ENCODE results near the gene FHOD3.
A peak's percentile ranks its signal among the peaks of the same experiment; 100 is the strongest.

Gene FHOD3

GRCh38 chr18:36387310-36387709 is 89.8 kb downstream of the FHOD3 start:
- peak; percentile 38 for DNase-seq

- DNase-seq, result no peak
These were observed 90.8 kb downstream of the FHOD3 start for GRCh38 chr18:36388310-36388709.

GRCh38 chr18:36389027-36389426 is 91.5 kb downstream of the FHOD3 start:
- DNase-seq, result no peak

GRCh38 chr18:36389811-36390581 is 92.5 kb downstream of the FHOD3 start:
- no peak for DNase-seq

GRCh38 chr18:36391426-36392145 is 94.1 kb downstream of the FHOD3 start:
- DNase-seq, result no peak

GRCh38 chr18:36392164-36392978 is 94.9 kb downstream of the FHOD3 start:
- DNase-seq, result no peak

GRCh38 chr18:36392979-36393287 is 95.4 kb downstream of the FHOD3 start:
- DNase-seq, result no peak

- DNase-seq, result no peak
These were observed 97.0 kb downstream of the FHOD3 start for GRCh38 chr18:36394486-36394885.

GRCh38 chr18:36396190-36396589 is 98.7 kb downstream of the FHOD3 start:
- no peak for DNase-seq

GRCh38 chr18:36397033-36397432 is 99.5 kb downstream of the FHOD3 start:
- DNase-seq, result no peak

- DNase-seq, result no peak
These were observed 100.9 kb downstream of the FHOD3 start for GRCh38 chr18:36398419-36398818.

GRCh38 chr18:36399055-36399454 is 101.5 kb downstream of the FHOD3 start:
- no peak for DNase-seq

- DNase-seq, result no peak
These were observed 103.9 kb downstream of the FHOD3 start for GRCh38 chr18:36401462-36401861.

- no peak for DNase-seq
These were observed 105.4 kb downstream of the FHOD3 start for GRCh38 chr18:36402765-36403396.

GRCh38 chr18:36403896-36404820 is 106.6 kb downstream of the FHOD3 start:
- DNase-seq, result no peak

- DNase-seq, result no peak
These were observed 108.1 kb downstream of the FHOD3 start for GRCh38 chr18:36405611-36406010.

GRCh38 chr18:36406805-36407204 is 109.3 kb downstream of the FHOD3 start:
- no peak for DNase-seq

GRCh38 chr18:36408606-36409005 is 111.1 kb downstream of the FHOD3 start:
- DNase-seq, result no peak

GRCh38 chr18:36409779-36410178 is 112.3 kb downstream of the FHOD3 start:
- DNase-seq, result no peak

- no peak for DNase-seq
These were observed 112.8 kb downstream of the FHOD3 start for GRCh38 chr18:36410346-36410745.

- peak; percentile 88 for DNase-seq
These were observed 114.2 kb downstream of the FHOD3 start for GRCh38 chr18:36411745-36412168.

- peak; percentile 8 for DNase-seq
These were observed 115.3 kb downstream of the FHOD3 start for GRCh38 chr18:36412778-36413177.

Measured in NCI-H2227 treated with DMSO at 0.1 percent for 48 hours (cell line).